ENCODE measurements around the gene TBX10.

Gene TBX10

DNA sequence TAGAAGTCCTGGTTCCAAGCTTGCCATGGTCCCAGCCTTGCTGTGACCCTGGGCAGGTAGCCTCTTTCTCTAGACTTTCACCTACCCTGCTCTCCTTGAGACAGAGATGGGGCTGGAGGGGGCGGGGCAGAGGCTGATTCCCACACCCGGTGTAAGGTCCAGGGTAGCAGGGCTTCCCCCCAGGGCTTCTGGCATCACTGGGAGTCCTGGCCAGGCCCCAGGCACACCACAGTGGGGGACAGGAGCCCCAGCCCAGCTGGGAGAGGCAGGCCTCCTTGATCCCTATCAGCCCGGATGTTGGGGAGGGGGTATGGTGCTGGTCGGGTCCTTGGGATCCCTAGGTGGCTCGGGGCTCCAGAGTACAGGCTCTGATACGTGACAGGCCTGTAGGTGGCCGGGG is 8.2 kb downstream of the TBX10 start:
- CTCF ChIA-PET: interaction anchor here (1.3 to 6.3 kb wide), 4 partner anchors 9 to 171 kb away, joined by 4 to 104 read pairs (median 53); no protein-coding TSS in a partner anchor
- POLR2A ChIA-PET: no interaction called here
- H3K4me3 ChIP-seq (ENCODE audit: low read depth, low read length): no peak overlapping the region
- DNase-seq (ENCODE audit: low read depth, low spot score): no peak
- TF ChIP-seq, protein P1, sequence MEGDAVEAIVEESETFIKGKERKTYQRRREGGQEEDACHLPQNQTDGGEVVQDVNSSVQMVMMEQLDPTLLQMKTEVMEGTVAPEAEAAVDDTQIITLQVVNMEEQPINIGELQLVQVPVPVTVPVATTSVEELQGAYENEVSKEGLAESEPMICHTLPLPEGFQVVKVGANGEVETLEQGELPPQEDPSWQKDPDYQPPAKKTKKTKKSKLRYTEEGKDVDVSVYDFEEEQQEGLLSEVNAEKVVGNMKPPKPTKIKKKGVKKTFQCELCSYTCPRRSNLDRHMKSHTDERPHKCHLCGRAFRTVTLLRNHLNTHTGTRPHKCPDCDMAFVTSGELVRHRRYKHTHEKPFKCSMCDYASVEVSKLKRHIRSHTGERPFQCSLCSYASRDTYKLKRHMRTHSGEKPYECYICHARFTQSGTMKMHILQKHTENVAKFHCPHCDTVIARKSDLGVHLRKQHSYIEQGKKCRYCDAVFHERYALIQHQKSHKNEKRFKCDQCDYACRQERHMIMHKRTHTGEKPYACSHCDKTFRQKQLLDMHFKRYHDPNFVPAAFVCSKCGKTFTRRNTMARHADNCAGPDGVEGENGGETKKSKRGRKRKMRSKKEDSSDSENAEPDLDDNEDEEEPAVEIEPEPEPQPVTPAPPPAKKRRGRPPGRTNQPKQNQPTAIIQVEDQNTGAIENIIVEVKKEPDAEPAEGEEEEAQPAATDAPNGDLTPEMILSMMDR (IDR thresholded peaks at IDR 0.05; ENCODE audit: insufficient read depth, low read length, missing control alignments): no peak

DNA sequence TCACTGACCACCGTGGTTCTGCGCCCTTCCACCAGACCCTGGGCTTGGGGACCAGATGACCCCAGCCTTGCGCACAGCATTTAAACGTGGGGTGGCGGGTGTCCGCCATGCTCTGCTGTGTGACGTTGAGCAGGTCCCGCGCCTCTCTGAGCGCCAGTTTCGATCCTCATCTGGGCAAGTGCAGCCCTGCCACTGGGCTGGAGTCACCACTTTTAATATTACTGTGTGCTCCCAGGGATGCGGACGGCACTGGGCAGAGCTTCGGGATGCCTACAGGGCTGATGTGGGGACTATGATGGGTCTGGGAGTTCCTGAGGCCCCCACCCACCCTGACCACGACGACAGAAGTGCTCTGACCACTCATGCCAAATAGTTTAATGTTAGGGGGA is 8.6 kb downstream of the TBX10 start:
- H3K4me3 ChIP-seq (ENCODE audit: low read depth, low read length): peak overlapping the region; percentile 79
- ChIA-PET POLR2A (no interaction called here), CTCF (interaction anchor here (1.0 to 6.3 kb wide), 14 partner anchors 8 to 172 kb away, joined by 3 to 104 read pairs (median 8); partner anchors contain the start of genes ACY3, GSTP1 and TBX10)
- TF ChIP-seq, protein P1 (IDR thresholded peaks at IDR 0.05; ENCODE audit: insufficient read depth, low read length, missing control alignments): no peak
- DNase-seq (ENCODE audit: low read depth, low spot score): no peak

DNA sequence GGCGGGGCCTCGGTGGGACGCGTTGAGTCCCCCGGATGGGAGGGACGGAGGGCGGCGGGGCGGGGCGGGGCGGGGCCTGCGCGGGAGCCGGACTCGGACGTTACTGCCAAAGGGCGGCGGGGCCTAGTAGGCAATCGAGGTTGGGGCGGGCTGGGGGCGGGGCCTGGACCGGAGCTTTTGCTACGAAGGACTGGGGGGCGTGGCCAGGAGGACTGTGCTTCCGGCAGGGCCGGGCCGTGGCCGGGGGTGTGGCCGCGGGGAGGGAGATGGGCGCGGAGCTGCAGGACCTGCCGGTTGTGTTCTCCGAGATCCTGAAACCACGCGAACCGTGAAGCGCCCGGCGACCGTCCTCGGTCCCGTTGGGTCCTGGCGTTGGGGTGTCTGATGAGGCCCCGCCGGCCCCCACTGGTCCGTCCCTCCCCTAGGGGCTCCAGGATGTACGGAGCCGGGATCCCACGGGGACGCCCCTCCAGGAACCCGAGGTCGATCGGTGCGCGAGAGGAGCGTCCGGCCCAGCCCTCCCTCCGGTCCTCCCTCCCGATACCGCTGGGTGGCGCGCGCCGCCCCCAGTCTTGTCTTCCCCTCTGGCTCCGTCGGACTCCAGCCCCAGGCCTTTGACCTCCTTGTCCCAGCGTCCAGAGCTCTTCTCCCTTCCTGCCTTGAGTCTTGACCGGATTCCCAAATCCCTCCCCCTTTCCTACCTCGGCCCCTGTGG is 9.2 kb downstream of the TBX10 start:
- ChIA-PET CTCF (interaction anchor here (0.6 to 6.3 kb wide), 19 partner anchors 9 to 172 kb away, joined by 3 to 104 read pairs (median 6); partner anchors contain the start of genes ACY3, GSTP1 and TBX10), POLR2A (interaction anchor here (0.7 kb wide), 1 partner anchor 61 kb away, joined by 3 read pairs; no protein-coding TSS in a partner anchor)
- peak; percentile 38 for DNase-seq (ENCODE audit: low read depth, low spot score)
- H3K4me3 ChIP-seq (ENCODE audit: low read depth, low read length): peak overlapping the region; percentile 79
- TF ChIP-seq, protein P1 (IDR thresholded peaks at IDR 0.05; ENCODE audit: insufficient read depth, low read length, missing control alignments): peak; percentile 83

DNA sequence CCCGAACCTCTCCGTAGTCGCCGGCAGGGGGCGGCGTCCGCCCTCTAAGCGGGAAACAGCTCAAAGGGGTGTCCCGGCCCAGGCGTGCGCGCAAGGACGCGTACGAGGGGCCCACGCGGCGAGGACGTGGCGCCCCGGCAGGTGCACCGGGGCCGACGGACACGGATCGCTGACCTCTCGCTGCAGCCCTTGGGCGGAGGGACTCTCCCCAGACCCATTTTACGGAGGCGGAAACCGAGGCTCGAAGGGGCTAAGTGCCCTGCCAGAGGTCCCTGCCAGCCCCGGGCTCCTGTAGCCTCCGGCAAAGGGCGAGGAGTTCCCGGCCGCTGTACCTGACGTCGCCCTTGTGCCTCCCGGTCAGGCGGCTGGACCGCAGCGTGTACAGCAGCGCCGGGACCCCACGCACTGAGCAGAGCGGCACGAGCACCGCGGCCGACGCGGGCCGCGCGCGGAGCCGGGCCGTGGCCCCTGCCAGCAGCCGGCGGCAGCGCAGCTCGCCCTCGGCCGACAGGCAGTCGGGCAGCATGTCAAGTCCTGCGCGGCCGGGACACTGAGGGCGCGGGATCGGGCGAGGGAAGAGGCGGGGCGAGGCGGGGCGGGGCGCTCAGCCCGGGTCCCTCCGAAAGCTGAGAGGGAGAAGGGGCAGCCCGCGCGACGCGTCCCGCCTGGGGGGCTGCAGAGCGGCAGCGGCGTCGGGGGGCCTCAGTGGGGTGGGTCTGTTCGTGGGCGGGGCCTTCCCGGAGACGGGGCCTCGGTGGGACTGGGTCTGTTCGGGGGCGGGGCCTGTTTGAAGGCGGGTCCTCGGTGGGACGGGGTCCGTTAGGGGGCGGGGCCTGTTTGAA is 10.0 kb downstream of the TBX10 start, which contains the start of gene NUDT8:
NUDT8 (minus strand) TSS at position 552 of the 842 bp plus-strand sequence; CDS start at position 526, 26 bp downstream.
- POLR2A ChIA-PET: interaction anchor here (0.7 kb wide), 1 partner anchor 62 kb away, joined by 3 read pairs; no protein-coding TSS in a partner anchor
- H3K4me3 ChIP-seq (ENCODE audit: low read depth, low read length): peak within 1 kb of the TSS; percentile 79
- DNase-seq (ENCODE audit: low read depth, low spot score): no peak
- CTCF ChIA-PET: interaction anchor here (0.6 to 6.3 kb wide), 30 partner anchors 9 to 326 kb away, joined by 3 to 104 read pairs (median 4); partner anchors contain the start of genes ACY3, GSTP1, PPP1CA and TBX10
- TF ChIP-seq, protein P1 (IDR thresholded peaks at IDR 0.05; ENCODE audit: insufficient read depth, low read length, missing control alignments): peak; percentile 88

DNA sequence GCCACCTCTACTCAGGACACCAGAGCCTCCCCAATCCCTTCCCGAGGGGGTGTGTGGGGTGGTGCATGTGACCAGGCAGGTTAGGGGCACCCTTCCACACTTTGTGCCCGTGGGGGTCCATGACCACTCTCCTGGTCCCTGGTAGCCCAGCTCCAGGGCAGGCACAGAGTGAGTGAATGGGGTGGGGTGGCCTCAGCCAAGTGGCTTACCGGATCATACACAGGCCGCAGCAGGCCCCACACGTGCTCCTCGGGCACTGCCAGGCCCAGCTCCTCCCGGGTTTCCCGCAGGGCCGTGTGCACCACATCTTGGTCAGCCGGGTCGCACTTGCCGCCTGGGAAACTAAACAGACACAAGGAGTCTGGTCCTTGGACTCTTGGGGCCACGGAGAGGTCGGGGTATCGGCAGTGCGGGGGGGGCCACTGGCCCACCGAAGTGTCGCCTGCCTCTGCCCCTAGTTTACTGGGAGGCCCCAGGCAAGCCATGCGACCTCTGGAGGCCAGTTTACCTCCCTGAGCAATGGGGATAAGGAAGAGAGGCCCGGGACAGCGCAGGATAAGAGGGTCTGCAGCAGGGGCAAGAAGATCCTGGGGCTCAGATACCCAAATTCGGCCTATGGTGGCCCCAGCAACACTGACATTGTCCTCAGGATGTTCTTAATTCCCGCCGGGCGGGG is 10.7 kb downstream of the TBX10 start:
- TF ChIP-seq, protein P1 (IDR thresholded peaks at IDR 0.05; ENCODE audit: insufficient read depth, low read length, missing control alignments): no peak
- ChIA-PET CTCF (interaction anchor here (0.7 to 6.3 kb wide), 29 partner anchors 8 to 327 kb away, joined by 3 to 104 read pairs (median 4); partner anchors contain the start of genes ACY3, GSTP1, PPP1CA and TBX10), POLR2A (no interaction called here)

More for the DNA sequence above, 10.7 kb downstream of the TBX10 start:
- H3K4me3 ChIP-seq (ENCODE audit: low read depth, low read length): no peak overlapping the region
- DNase-seq (ENCODE audit: low read depth, low spot score): no peak

Data from AG04449 (cell line).